GM12873 (cell line): ENCODE measurements around the gene XDH.

Source experiments
- TF ChIP-seq, protein P1 (sequence below): IDR thresholded peaks from 2 replicates; pipeline ENCODE4 v1.5.1; 2012; ENCODE audit warnings: low read depth, mild to moderate bottlenecking, moderate library complexity, low read length, control low read depth; ENCODE audit not compliant: insufficient read depth; ENCODE audit errors: missing control alignments

XDH gene

DNA sequence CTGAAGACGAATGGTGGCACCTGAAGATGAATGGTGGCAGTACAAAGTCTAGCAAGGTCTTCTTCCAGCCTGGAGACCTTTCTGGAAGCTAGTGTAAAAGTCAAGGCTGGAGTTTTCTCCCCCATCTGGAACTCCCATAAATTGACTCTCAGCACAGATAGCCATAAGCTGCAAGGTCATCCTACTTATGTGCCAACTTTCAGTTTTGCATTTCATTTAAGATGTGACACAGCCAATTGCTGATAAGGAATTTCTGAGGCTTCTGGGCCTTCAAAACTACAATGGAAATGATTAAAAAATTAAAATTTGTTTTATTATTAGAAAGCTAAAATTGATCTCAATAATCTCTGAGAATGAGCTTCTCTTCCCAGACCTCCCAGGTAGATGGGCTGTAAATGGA, 10.2 kb downstream of the XDH start:
- TF ChIP-seq, protein P1, sequence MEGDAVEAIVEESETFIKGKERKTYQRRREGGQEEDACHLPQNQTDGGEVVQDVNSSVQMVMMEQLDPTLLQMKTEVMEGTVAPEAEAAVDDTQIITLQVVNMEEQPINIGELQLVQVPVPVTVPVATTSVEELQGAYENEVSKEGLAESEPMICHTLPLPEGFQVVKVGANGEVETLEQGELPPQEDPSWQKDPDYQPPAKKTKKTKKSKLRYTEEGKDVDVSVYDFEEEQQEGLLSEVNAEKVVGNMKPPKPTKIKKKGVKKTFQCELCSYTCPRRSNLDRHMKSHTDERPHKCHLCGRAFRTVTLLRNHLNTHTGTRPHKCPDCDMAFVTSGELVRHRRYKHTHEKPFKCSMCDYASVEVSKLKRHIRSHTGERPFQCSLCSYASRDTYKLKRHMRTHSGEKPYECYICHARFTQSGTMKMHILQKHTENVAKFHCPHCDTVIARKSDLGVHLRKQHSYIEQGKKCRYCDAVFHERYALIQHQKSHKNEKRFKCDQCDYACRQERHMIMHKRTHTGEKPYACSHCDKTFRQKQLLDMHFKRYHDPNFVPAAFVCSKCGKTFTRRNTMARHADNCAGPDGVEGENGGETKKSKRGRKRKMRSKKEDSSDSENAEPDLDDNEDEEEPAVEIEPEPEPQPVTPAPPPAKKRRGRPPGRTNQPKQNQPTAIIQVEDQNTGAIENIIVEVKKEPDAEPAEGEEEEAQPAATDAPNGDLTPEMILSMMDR, result no peak

DNA sequence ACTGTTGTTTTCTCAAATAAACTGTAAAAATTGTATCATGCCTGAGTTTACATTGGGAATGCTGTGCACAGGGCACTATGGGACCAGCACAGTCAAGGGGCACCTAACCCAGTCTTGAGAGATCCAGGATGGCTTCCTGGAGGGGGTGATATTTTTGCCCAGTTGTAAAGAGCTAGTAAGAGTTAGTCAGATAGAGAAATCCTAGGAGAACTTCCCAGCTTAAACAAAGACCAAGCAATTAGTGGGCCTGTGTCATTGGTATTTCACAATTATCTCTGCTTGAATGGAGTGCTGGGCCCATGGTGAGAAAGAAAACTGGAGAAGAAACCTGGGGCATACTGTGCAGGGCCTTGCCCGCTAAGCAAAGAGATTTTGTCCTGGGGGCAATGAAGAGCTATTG, 12.2 kb downstream of the XDH start:
- TF ChIP-seq, protein P1, result no peak

DNA sequence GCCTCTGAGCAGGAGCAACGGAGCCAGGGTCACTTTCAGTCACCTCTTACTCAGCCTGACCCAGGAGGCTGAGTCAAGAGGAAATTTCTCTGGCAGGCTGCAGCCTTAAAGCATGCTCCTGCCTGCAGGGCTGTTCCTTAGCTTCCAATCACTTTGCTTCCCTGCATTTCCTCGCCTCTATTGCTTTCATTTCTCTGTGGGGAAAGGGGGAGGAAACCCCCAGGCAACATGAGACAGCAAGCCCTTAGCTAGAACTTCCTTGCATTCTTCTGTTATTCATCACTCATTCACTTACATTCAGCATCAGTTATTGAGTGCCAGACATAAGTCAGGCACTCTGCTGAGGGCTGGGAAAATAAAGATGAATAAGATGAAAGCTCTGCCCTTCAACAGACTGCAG, 13.0 kb downstream of the XDH start:
- TF ChIP-seq, protein P1, result no peak

DNA sequence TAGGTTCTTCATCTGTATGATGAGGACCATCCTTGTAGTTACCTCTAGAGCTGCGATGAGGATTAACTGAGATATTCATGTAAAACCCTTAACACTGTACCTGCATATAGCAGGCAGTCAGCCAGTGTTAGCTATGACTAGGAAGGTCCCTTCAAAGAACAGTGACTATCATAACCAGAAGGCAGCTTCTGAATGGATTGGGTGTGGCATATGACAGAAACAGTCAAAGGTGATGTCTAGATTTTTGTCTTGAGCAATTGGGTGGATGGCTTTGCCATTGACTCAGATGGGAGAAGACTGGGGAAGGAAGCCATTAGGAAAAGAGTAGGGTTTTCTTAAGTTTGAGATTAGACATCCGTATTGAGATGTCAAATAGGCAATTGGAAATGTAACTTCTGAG, 15.7 kb downstream of the XDH start:
- TF ChIP-seq, protein P1, result no peak

DNA sequence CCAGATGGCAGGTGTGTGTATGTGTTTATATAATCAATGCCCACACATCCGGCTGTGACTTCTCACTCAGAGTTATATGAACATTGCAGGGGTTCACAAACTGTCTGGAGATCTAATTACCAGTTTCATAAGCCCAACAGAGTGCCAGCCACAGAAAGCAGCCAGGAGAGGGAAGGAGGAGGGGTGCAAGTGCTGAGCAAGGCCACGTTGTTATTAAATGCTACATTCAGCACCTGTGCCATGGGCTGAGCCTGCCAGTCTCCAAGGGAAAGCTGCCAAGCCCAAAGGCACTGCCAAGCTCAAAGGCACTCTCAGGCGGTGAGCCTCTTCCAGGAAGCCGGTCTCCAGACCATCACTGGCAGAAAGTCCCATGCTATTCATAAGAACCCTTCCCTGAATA, 17.4 kb downstream of the XDH start:
- TF ChIP-seq, protein P1, result no peak

DNA sequence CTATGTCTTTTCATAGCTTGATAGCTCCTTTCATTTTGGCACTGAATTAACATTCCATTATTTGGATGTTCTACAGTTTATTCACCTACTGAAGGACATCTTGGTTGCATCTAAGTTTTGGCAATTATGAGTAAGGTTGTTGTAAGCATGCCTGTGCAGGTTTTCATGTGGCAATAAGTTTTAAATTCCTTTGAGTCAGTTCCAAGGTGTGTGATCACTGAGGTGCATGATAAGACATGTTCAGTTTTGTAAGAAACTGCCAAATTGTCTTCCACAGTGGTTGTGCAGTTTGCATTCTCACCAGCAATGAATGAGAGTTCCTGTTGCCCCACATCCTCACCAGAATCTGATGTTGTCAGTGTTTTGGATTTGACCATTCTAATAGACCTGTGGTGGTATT, 24.2 kb downstream of the XDH start:
- TF ChIP-seq, protein P1, result no peak

DNA sequence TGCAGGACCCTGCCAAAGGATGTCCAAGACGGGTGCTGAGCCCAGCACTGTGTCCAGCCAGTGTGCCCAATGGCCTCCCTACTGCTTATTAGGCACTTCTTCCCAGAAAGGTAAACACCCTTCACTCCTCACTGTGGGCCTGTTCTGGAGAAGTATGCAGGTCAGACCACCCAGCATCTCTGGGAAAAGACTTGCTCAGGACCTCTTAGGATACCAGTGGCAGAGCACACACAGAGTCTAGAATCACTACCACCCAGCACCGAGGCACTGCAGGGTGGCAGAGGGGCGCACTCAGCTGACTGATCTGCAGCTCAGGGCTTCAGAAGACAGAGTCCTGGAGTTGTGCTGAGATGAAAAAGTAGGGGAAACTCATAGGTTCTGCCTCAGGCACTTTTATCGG, 25.8 kb downstream of the XDH start:
- TF ChIP-seq, protein P1, result no peak
